NCI-H510A (cell line): Measurements from ENCODE around the gene THRA.

Experiments
- DNase-seq: peaks from one replicate; lab custom pipeline; 2025; lab: John Stamatoyannopoulos, UW

Gene THRA

DNA sequence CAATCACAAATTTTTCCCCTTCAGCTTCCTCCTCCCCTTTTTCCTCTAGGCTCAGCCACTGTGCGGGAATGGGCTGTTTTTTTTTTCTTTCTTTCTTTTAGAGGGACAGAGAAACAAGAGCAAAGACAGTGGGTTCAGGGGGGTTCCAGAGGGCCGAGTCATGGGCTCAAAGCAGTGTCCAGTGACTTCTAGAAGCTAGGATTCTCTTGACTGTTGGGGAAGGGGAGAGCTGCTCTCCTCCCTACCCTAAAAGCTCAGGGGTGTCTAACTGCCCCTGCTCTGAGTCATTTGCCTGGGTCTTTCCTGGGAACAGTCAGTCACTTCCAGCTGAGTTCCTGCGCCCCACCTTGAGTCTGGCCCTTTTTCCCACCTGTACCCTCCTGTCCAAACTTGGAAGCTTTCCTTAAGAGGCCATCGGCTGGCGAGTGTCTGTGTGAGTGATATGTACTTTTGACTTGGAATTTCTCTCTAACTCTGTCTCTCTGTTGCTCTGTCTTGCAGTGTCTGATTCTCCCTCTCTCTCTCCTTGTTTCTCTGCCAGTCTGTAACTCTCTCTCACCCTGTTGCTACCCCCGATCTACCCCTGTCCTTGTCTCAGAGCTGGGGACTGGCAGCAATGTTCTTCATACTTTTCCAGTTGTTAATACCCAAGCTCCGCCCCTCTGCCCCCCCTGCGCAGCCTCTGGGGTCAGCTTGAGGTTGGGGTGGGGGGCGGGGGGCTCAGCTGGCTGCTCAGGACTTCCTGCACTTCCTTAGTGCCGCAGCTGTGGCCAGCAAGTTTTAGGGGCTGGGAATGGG, 2.4 kb downstream of the THRA start:
- no peak for DNase-seq

DNA sequence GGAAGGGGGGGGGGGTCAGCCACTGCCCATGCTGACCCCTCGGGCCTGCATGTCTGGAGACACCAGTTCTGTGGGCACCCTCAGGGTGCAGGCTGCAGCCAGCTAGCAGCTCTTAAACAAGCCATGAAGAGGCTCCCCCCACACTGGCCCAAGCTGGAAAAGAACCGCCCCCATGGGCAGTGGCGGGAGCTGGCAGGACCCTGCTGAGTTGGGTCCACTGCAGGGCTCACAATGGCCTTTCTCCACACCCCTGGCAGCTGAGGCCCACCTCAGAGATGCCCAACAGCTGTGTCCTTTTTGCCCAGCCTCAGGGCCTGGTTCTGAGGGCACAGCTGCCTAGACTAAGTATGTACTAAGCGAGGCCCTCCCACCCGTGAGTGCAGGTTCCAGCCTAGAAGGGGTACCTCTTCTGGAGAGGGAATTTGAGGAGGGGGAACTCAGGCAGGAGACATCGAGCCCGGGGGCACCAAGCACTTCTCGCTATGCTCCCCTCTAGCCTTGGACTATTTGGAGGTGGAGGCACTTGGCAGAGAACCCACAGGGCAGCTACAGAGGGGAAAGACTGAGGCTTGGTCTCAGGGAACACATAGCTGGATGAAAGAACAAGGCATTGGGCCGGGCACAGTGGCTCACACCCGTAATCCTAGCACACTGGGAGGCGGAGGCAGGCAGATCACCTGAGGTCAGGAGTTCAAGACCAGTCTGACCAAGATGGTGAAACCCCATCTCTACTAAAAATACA, 3.2 kb downstream of the THRA start:
- no peak for DNase-seq

DNA sequence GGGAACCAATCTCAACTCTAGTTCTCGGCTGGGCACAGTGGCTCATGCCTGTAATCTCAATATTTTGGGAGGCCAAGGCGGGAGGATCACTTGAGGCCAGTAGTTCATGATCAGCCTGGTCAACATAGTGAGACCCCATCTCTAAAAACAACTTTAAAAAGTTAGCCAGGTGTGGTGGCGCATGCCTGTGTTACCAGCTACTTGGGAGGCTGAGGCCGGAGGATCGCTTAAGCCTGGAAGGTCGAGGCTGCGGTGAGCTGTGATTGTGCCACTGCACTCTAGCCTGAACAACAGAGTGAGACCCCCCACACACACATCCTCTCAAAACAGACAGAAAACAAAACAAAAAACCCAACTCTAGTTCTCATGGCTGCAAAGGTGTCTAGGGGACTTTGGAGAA, 4.9 kb downstream of the THRA start:
- DNase-seq: no peak

DNA sequence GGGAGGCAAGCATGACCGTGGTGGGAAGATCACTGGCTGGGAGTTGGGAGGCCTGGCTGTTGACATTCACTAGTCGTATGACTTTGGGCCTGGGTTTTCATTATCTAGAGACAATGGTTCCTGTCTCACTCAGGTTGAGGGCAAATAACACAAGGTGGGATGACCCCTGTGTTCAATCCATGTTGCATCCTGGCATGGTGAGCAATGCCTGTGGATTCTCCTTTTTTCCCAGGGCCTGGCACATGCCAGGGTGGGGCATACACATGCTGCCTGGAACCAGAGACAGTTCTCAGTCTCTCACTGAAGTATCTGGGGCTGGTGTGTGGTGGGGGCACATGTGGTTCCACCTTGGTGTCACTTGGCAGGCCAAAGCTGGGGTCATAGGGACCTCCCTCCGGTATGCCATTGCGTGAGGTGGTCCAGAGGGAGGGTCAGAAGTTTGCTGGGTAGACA, 5.4 kb downstream of the THRA start:
- DNase-seq: no peak

DNA sequence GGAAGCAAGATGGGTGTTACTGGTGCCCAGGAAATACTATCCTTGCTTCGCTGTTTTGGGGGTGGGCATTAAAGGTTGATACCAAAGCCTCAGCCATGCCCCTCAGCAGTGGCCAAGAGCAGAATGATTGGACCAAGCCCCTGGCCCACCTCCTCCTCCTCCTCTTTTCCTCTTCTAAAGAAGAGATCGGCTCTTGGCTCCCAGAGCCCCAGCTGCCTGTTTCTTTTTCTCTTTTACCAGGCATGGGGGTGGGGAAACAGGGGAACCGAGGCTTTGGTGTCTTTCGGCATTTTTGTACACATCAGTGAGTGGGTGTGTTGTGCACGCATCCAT, 5.8 kb downstream of the THRA start:
- DNase-seq: no peak

DNA sequence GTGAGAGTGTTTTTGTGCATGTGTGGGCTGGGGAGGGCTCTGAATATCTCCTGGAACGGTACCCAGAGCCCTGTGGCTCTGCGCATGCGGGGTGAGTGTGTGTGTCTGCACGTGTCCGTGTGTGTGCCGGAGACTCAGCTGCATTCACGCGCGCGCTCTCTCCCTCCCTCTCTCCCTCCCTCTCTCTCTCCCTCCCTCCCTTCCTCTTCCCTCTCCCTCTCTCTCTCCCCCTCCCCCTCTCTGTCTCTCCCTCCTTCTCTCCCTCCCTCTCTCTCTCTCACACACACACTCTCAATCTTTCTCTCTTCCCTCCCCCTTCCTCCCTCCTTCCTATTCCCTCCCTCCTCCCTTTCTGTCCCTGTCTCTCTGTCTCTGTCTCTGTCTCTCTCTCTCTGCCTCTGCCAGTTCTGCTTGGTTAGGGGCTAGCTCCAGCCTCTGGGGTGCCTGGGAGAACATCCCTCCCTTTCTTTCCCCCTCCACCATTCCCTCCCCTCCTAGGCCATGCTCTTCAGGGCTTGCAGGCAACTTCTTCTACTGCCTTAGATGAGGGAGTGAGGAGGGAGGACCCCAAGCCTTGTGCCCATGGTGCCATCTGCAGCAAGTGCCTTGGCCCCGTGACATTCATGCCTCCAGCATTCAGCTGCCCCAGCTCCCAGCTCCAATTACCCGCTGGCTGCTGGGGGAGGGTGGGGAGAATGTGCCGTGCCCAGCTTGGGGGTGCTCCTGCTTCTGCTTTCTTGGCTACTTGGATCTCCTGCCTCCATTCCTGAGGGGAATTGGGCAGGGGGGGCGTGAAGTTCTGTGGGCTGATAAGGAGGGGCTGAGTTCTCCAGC, 6.4 kb downstream of the THRA start:
- DNase-seq: peak; percentile 58

DNA sequence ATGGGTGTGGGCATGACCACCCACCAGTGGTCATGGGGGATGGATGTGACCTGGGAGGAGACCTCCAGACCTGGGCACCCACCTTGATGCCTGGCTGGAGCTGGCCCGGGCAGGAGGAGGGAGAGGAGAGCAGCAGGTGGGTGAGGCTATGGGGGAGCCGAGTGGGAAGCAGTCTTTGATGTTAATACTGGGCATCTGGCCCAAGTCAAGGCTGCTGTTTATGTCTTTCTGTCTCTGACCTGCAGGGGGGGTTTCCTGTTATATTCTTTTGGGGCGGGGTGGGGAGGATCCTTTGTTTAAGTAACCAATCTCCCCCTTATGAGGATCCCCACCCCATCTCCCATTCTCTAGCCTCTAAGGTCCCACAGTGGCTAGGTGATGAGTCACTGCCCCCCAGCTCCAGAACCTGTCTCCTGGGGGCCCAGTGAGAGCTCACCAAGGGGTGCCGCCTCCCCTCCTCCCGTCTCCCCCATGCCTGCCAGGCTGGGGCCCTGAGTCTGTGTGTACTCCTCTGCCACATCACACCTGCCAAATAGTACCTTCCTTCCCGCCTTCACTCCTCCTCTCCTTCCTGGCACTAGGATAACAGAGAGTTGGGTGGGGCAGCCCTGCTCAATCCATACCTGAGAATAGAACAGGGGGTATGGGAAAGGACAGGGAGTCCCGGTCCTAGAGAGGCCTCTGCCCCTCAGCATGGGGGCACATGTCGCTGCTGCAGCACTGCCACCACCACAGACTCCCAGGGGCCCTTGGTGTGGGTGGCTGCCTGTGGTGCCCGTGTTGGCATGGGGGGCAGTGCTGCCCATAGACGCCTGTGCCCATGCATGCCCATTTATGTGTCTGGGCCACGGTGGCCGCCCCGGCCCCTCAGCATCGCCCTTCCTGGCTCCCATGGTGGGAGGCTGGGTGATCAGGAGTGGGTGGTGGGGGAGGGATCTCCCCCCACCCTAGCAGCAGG, 7.3 kb downstream of the THRA start:
- peak; percentile 46 for DNase-seq

DNA sequence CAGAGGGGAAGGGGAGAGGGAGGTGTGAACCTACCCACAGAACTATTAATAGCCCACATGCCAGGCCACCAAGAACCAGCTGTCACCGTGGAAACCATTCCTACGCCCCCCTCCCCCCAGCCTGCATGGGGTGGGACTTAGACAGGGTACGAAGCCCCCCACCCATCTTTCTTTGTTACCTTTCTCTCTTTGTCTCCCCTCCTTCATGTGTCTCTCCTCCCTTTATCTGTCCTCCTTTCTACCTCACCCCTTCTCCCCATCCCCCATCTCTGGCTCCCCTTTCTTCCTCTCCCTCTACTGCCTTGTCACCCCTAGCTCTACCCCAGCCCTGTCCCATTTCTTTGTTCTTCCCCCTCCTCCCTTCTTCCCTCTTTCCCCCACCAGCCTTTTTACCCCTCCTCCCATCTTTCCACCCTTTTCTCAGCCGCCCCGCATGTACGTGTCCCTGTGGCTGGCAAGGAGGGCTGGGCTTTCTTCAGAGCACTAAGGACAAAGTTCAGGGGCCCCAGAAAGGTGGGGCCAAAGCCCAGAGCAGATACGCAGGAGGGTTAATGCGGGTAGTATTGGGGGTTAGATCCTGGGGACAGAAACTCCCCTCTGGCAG, 8.0 kb downstream of the THRA start:
- DNase-seq: no peak

DNA sequence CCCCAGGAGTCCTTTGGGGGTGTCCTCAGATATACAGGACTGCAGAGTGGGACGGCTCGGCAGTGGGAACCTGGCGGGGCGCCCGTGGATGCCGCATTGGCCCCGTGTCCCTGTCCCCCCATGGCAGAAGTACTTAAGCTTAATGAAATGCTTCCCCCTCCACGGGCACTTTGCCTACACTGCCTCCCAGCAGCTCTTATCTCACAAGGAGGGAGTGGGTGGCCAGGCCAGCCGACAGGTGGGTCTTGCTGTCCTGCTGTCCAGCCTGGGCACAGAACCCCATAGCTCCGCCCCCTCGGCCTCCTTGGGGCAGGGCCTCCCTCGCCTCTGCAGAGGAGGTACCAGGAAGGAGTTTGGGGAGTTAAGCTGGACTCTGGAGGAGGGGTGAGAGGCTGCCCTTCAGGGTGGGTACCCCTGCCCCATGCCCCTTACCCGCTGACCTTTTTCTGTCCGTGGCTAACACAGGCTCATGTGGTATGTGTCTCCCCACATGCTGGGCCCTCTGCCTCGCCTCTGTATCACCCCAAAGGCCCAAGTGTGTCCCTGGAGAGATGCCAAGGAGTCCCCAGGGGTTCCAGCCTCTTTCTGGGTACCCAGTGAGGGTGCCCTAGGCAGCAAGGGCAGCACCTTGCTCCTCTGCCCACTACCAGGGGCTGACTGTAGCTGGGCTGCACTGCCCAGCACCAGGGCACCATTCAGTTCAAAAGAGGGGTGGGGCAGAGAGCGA, 8.7 kb downstream of the THRA start:
- no peak for DNase-seq

DNA sequence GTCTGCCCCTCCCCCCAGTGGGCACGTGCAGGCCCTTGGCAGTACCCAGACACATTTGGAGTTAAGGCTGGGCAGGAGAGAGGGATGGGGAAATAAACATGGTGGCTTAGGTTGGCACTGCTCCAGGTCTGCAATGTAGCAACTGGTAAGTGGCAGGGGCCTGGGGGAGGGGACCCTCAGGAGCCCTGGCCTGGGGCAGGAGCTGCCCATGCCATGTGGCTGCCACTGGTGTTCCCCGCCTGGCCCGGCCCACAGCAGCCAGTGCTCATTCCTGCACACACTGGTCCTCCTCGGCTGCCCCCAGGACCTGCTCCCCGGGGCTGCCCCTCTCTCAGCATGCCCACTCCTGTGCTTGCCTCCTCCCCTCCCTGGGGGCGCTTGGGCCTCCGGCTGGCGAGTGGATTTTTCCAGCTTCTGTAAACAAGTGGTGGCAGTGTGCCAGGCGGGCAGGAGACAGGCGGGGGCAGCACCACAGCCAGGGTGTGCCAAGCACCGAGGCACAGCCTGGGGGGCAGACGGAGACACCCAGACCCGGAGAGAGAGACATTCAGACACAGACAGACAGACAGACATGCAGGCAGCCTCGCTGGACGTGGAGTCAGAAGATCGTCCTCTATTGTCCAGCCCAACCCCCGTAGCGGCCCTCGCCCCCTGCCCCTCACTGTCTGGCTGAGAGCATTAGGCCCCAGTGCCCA, 9.4 kb downstream of the THRA start:
- DNase-seq: peak; percentile 72

DNA sequence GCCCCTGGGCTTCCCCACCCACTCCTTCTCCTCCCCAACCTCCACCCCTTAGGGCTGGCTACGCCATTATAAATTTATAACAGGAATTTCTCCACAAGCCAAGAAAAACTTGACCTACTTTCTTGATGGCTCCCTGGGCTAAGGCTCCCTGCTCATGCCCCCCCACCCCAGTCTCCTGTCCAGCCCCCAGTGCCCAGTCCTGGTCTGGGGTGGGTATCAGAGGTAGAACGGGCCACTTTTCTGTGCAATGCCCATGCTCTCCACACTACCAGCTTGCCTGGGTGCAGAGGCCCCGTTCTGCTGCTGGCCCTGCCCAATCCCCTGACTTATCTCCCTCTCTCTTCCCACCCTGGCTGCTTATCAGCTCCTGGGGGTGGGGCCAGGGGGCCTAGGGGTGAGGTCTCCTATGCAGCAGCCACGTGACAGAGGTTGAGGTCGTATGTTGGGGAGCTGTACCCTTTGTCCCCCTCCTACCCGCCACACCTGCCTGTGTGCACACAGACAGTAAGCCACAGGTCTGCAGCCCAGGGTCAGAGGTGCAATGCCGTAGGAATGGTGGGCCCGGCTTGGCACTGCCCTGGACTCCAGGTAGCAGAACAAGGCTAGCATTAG, 10.1 kb downstream of the THRA start:
- no peak for DNase-seq

DNA sequence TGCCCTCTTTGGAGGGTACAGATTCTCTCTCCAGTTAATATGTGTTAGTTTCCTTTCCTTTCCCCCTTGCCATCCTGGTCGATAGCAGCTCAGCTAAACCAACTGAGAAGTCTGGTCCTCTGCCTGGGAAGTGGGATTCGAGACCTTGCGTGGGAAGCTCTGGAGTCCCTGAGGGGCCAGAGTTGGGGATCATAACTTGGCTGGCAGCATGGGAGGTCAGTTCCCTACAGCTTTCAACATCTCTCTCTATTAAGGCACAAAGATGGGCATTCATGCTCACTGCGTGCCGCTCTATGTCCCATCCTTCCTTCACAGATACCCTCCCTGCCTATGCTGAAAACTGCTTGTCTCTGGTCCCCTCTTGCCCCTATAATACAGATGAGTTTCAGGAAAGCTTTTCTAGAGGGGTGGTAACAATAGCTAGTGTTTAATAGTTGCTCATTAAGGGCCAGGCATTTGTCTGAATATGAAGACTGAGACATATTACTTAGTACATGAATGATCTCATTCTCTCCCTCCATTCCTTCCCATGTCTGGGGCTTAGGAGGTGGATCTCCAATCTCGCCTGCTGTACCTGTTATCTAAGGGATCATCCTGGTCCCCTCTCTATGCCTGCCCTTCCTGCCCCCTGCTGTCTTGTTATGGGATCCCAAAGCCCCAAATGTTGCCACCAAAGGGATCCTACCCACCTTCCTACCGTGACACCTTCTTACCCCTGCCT, 10.8 kb downstream of the THRA start:
- no peak for DNase-seq

DNA sequence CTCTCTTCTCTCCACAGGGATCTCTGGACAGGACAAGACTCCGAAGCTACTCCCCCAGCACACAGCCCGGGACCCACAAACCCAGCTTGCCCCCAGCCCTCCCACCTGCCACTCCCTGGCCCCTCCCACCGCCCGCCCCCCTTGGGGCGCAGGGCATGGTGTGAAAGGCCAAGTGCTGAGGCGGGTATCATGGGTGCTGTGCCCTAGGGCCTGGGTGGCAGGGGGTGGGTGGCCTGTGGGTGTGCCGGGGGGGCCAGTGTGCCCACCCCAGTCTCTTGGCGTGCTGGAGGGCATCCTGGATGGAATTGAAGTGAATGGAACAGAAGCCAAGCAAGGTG, 11.4 kb downstream of the THRA start:
- no peak for DNase-seq

DNA sequence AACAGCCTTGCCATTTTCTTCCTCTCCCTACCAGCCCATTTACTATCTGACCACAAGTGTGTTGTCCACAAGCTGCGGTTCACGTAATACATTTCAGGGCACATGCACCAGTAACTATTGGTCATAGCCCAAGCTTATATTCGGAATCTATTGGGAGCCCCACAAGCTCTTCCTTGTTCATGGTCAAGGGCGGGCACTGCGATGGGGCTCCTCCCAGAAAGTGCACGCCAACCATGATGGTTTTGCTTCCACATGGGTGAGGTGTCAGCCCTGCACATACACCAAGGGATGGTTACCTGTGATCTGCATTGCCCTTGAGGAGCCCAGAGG, 12.1 kb downstream of the THRA start:
- no peak for DNase-seq

DNA sequence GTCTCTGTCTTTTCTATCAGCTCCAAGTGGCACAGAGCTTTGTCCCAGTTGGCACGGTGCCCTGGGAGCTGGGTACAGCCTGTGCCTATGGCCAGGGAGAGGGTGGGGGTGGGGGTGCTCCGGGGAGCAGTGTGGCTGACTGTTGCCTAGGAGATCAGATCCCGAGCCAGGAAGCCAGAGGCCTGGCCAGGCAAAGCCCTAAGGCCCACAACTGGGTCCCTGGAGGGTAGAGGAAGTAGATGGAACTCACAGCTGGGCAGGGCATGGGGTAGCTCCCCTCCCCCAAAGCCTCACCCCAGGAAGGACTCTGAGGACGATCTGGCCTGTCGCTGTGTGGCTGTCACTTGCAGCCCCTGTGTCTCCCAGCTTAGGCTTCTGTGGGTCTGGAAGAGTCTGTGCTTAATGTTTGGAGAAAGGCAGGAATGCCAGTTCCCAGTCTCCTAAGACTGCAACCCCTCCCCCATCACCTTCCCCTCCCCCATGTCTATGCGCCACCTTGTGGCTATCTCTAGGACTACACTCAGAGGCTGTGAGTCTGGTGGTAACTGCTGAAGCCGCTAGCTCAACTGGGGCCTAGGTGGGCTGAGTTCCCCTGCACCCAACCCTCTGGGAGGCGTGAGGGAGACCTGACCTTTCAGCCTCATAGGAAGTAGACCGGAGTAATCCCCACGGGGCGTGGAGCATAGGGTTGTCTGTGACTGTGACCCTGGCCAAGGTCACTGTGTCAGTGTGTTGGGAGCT, 12.6 kb downstream of the THRA start:
- no peak for DNase-seq

DNA sequence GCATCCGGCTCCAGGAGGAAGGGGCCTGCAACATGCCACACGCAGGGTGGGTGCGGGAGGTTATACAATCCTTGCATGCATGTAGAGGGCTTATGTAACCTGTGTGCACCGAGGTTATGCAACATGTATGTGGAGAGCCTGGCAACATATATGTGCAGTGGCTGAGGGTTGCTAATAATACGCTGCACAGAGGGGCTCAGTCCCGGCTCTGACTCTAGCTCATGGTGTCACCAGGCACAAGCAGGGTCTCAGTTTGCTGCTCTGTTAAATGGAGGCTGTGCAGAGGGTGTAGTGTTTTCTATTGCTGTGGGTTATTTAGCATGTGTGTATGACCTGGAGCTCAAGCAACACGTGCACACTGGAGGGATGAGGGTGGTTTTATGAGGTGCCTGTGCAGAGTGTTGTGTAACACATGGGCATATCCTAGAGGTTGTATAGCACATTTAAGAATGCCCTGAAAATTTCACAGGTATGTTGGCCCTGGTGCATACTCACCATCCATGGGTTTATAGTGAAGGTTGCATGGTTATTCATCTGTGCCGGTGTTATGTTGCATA, 13.3 kb downstream of the THRA start:
- no peak for DNase-seq

DNA sequence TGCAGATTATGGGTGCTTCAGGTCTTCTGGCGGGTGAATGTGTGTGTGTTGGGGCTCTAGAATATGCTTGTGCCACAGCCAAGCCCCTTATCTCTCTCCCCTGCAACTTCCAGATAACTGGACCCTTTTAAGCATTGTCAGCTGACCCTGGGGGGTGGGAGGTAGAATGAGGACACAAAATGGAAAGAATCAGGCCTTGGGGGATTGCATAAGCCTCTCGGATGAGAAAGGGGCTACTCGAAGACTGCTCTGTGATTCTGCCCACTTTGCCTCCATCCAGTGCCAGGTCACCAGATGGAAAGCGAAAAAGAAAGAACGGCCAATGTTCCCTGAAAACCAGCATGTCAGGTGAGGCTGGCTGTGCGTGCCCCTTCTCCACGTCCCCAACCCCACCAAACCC, 13.8 kb downstream of the THRA start:
- no peak for DNase-seq

DNA sequence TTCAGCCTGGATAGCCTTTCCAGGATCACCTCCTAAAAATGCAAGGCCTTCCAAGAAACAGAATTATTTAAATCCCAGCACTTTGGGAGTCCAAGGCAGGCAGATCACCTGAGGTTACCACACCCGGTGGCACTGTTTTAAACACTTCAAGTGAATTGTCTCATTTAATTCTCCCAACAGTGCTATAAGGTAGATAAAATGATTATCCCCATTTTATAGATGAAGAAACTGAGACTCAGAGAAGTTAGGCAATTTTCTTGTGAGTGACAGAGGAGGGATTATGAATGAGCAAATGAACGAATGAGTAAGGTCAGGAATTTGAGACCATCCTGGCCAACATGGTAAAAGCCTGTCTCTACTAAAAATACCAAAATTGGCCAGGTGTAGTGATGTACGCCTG, 16.8 kb downstream of the THRA start:
- no peak for DNase-seq
